VCaP (cell line): ENCODE results near the gene SNCB.

Experiments used
- H3K27ac ChIP-seq: fragments of 450-650 bp; 2 replicates; pipeline ENCODE4 v1.5.1; 2017
- CTCF ChIP-seq: fragments of 450-650 bp; conservative IDR thresholded peaks from 2 replicates; pipeline ENCODE4 v1.5.1; 2017; ENCODE audit warnings: mild to moderate bottlenecking, moderate library complexity

SNCB gene

GRCh38 chr5:176611435-176611834, 18.9 kb downstream of the SNCB start:
- no peak overlapping the region for H3K27ac ChIP-seq
- no peak for TF ChIP-seq CTCF

GRCh38 chr5:176610435-176610773, 19.9 kb downstream of the SNCB start:
- H3K27ac ChIP-seq: peak overlapping the region; percentile 95

GRCh38 chr5:176609724-176610434, 20.5 kb downstream of the SNCB start, which contains the start of gene GPRIN1:
Gene GPRIN1 (minus strand): TSS chr5:176610156. CDS start chr5:176599834, 10,322 bp downstream.
- H3K27ac ChIP-seq: peak within 1 kb of the TSS; percentile 95
- peak; percentile 74 for TF ChIP-seq CTCF

More at GRCh38 chr5:176610435-176610773, 19.9 kb downstream of the SNCB start:
- TF ChIP-seq CTCF: peak; percentile 33

- TF ChIP-seq CTCF: no peak
- peak overlapping the region; percentile 95 for H3K27ac ChIP-seq
These were observed 21.2 kb downstream of the SNCB start for GRCh38 chr5:176608937-176609723.

GRCh38 chr5:176608142-176608705, 22.1 kb downstream of the SNCB start:
- H3K27ac ChIP-seq: no peak overlapping the region
- TF ChIP-seq CTCF: no peak

- no peak for TF ChIP-seq CTCF
- no peak overlapping the region for H3K27ac ChIP-seq
These were observed 23.5 kb downstream of the SNCB start for GRCh38 chr5:176606875-176607274.

- no peak for TF ChIP-seq CTCF
- no peak overlapping the region for H3K27ac ChIP-seq
These were observed 24.3 kb downstream of the SNCB start for GRCh38 chr5:176606032-176606431.
